ENCODE measurements around the gene PARVG.

- TF ChIP-seq CTCF (conservative IDR thresholded peaks at IDR 0.05 in 1 of 2, IDR thresholded peaks at IDR 0.05 in 1 of 2; ENCODE audit: extremely low read depth in 1 of 2, insufficient read depth in 1 of 2, low read depth in 1 of 2, low read length in 2 of 2) (no peak), EZH2 (IDR thresholded peaks at IDR 0.05; ENCODE audit: borderline replicate concordance, low read length) (no peak)
These were observed 34.0 kb downstream of the PARVG start for GRCh38 chr22:44214764-44215163.

Data from mammary epithelial cell (primary cell).